NCI-H1930 (cell line): ENCODE data around the gene FGF14.

Experiments
- DNase-seq, 2 experiments: peaks; one replicate each; lab custom pipeline; 2025; lab: John Stamatoyannopoulos, UW

Gene FGF14

DNA sequence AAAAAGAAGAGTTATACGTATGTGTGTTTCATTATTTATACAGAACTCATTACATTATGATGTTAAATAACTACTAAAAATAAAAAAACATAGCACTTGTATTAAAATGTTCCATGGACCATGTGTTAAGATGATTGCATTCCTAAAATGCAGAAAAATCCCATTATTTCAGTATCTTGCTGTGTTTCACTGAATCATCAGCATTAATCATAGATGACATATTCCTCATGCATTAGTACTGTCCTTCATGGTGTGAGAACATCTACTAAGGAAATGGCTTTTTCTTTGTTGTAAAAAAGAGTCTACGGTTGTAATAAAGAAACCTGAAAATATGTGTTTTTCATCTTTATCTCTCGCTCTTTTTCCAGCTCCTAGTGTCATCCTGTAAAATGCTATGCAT lies 416.5 kb downstream of the FGF14 start:
- no peak for DNase-seq

DNA sequence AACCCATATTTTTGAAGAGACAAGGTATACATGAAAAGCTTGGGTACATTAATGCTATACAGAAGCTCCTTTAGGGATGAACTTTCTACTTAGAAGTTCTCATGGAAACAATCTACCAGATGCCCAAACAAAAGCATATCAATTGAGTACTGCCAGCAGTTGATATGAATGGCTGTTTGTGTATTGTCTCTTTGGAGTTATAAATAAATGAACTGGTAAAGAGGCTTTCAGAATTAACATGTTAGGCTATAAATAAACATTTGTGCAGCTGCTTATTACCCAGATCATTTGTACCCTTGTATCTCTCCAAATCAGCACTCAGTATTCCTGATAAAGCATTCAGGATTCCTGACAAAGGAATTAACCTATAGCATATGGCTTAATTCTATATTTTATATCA lies 418.9 kb downstream of the FGF14 start:
- DNase-seq: peak; percentile 35 to 52

DNA sequence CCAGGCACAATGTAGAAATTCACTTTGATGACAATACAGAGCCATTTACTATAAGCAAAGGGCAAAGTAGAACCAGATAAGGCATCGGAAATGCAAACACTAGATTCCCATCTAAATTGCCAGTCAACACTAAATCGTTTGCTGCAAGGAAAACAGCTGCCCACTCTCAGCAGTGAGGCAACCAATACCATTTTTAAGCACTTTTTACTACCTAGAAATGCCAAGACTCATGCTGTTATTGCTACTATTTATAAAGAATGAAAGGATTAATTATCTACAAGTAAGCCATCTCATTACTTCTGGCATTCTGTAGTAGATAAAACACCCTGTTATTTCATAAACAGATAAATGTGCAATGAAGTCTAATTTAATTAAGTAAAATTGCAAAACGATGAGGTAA lies 422.0 kb downstream of the FGF14 start:
- DNase-seq: no peak

DNA sequence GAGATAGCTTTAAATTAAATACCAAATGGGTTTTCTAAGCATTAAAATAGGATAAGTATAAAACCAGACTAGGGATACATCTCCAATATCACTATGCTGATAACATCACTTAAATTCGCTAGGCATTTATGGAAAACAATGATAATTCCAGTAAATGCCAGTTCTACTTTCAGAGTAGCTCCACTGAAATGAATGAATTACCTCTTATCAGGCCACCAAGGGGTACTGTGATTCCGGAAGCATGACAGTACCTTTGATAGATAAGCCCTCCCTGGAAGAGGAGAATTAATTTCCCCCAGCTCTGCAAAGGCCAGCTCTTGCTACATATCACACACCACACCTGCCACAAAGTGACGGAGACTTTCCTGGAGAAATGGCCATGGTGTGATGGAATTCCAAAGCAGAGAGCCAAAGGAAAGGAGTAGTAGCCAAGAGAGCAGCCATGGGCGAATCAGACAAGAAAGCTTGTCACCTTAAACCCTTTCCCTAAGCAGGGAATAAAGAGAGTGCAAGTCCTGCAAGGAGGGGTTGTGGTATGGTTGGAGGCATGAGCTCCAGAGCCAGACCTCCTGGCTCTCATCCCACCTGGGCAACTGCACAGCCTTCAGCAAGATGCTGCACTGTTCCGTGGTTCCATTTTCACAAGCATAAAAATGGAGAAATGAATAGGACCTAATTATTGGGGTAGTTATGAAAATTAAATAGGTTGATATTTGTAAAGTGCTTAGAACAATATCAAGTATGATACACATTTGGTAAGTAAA lies 423.1 kb downstream of the FGF14 start:
- DNase-seq: no peak

DNA sequence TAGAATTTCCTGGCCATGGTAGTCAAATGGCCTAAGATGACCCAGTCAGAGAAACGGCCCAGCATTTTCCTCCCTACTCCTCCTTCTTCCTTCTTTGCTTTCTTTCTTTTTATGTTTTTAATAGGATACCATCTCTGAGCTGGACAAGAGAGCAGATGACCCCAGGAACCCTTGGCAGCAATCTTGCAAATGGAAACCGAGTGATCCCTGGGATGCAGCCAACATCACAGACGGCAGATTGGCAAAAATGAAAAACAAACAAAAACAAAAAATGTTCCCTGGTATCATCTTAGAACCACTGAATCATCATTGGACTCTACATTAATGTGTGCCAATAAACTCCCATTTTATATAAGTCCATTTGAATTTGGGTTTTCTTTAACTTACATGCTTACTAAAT lies 424.4 kb downstream of the FGF14 start:
- DNase-seq: no peak

DNA sequence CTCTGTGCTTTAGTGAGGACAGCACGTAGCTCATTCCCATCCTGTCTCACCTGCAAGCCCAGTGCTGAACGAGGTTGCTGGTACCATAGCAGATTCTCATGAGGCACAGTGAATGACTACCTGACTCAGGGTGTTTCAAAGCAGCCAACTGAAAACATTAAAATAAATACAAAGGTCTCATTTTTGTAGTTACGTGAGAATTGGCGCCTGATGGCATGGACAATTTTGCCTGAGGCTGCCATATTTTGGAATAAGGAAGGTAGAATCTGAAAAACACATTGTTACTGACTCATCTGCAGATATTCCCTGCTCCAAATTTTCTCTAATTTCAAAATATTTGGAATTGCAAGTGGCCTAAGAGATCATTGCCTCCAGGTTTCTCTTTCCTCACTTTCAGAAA lies 429.7 kb downstream of the FGF14 start:
- no peak for DNase-seq

DNA sequence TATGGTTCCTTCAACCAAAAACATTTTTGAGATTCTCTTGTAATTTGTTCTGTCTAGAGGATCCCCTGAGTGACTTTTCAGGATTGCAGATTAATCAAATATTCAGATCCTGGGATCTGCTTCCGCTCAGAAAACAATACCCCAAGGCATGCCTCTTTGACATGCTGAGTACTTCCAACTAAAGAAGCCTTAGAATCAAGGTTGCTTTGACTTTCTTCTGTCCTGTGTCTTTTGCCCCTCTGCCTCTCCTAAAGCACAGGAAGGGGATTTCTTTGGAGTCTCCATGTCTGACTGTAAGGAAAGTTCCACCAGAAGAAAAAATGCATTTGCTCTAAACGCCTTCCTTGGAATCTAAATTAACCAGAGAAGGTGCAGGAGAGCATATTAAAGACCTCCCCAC lies 431.5 kb downstream of the FGF14 start:
- DNase-seq: no peak

DNA sequence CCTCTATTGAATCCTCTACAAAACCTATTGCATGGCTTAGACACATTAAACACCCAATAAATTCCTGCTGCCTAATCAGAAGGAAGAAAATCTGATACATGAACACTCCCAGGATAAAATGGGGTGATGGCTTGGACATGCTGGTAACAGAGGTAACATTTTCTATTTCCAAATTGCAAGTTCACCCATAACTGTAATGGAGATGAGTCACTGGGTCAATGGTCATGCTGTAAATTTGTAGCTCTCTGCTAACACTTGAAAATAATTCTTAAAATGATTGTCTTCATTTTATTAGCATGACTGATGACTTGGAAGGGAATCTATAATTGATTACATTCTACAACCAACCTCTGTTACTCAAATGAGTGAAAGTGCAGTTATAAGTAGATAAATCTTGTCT lies 434.1 kb downstream of the FGF14 start:
- DNase-seq: no peak

DNA sequence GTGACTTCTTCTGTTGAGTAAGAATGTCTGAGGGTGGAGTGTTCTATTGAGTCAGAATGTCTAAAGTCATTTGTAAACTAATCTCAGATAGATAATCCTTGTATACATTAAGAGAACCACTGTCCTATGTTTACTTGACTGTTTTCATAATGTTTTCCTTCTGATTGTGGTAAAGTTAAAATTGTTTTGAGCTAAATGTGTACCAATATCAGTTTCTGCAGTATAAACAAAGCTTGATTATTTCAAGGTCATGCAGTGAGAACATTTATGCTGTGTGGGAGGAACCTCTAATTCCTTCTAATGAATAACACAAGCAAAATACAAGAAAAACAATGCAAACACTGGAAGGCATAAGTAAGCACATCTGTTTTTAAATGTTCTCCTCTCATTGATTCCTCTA lies 434.6 kb downstream of the FGF14 start:
- no peak for DNase-seq

DNA sequence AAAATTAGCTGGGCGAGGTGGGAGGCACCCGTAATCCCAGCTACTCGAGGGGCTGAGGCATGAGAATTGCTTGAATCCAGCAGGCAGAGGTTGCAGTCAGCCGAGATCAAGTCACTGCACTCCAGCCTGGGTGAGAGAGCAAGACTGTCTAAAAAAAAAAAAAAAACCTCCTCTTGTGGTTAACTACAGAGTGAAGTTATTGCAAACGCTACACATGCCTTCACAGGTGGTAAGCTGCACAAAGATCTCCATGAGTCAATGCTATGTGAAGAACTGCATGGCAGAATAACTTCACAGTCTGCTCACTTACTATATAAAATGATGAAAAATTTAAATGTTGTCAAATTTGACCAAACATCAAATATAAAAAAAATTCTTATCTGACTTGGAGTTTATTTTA lies 436.8 kb downstream of the FGF14 start:
- DNase-seq: no peak

DNA sequence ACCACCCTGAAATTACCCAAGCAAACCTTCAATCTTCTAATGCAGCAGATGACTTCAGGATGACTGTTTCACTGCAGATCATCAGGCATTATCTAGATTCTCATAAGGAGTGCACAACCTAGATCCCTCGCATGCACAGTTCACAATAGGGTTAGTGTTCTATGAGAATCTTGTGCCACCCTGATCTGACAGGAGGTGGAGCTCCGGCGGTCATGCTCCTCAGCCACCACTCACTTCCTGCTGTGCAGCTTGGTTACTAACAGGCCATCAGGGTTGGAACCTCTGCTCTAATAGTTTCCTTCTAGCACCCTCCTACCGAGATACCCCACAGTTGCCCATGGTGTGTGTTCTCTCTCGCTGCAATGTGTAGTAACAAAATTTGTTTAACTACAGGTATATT lies 442.8 kb downstream of the FGF14 start:
- DNase-seq: no peak

DNA sequence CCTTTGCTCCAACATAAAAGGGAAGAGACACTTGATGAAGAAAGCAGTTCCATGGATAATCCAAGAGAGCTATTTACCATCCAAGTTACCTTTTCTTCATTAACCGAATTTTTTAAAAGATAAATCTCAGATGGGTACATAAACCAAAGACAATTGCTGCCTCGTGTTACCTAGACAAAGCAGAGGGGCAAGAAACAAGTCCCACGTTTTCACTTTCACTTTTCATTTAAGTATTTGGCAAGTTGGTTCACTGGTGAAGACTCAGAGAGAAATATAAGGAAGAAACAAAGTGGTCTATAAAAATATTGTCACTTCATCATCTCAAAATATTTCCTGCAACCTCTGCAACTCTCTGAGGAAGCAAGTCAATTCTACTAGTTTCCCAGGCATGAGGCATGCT lies 446.1 kb downstream of the FGF14 start:
- DNase-seq: no peak

DNA sequence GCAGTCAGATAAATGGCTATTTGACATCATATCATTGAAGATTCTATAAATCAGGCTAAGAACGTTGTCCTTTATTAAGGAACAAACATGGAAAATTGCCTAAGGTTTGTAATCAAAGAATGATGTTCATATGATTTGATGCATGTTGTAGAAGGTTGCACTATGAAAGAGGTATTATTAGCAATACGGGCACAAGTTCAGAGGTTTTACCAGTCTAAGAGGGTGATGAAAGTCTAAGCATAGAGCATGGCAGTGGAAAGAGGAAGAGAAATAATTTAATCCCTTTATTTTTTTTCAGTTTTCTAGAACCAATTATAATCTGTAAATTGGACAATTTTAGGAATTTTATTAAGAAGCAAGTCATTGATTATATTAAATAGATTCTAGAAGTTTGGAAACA lies 450.7 kb downstream of the FGF14 start:
- DNase-seq: no peak

DNA sequence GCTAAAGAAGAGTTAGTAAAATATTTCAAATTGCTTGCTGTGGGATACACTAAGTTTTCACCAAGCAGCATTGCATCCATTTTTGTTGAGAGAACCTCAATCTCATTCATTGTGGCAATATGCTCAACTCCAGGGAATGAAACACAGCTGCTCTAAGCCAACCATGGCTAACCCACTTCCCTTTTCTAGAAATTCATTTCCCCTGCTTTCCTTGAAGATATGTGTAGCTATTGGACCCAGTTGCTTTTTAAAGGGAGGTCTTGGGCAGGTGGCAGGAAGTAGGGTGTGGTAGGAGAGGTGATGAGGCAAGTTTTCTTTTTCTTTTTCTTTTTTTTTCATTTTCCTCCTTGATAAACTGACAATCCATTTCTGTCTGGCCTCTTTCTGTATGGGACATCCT lies 452.2 kb downstream of the FGF14 start:
- no peak for DNase-seq

DNA sequence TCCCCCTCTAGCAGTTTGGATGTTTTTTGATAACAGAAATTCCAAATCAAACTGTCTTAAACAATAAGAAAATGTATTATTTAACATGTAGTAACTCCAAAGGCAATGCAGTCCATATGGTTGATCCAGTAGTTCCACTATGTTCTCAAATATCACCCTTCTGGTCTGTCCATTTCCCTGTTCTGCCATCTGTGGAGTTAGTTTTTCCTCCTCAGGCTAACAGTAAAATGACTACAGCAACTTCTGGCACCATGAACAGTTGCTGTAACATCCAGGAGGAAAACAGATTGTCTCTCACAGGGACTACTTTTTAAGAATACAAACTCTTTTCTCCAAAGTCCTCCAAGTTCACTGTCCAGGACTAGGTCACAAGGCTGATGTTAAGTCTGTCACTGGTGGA lies 455.4 kb downstream of the FGF14 start:
- no peak for DNase-seq

DNA sequence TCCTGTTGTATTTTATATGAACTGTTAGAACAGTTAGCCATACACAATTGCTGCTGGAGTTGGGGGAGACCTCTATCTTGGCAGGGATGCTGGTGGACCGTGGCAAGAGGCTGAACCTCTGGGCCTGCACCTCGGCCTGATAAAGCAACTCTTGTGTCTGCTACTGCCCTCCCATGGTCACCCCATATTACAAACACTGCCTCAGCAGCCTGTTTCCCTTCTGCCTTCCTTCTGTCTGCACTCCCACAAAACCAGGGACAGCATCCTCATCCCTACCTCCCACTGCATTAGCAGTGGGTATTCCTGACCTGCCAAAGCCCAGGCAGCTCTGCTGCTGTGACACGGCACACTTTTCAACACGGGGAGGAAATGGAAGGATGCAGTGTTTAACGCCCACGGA lies 456.4 kb downstream of the FGF14 start:
- DNase-seq: no peak

DNA sequence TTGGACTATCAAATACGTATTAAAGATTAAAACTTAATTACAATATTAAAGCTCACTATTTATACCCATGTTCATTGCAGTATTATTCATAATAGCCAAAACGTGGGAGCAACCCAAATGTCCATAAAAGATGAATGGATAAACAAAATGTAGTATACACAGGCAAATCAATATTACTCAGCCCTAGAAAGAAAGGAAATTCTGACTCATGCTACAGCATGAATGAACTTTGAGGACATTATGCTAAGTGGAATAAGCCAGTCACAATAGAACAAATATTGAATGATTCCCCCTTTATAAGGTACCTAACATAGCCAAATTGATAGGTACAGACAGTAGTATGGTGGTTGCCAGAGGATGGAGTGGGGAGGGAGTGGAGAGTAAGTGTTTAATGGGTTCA lies 457.3 kb downstream of the FGF14 start:
- DNase-seq: no peak

DNA sequence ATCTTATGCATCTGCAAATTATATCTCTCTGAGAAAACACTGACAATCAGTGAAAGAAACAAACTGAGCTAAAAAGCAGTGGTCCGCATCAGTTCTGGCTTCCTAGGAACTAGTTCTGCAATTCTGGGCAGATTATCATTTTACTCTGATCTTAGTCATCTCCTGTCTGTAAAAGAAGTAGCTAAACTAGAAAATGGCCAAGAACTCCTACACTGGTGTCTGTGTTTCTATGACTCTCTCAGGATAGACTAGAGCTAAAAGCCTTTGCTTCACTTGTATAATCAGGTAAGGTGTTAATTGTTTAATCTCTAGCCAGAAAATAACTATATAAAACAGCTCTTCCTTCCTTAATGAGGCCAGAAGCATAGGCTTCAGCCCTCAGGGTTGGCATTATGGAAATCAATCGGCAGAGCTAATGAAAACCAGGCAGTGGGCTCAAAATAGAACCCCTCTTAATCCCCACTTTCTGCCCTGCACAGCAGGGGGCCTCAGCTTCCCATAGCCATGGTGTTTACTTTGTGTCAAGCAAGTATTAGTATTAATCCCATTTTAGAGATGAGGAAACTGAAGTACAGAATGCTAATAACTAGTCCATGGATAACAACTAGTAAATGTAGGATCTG lies 459.2 kb downstream of the FGF14 start:
- DNase-seq: no peak

DNA sequence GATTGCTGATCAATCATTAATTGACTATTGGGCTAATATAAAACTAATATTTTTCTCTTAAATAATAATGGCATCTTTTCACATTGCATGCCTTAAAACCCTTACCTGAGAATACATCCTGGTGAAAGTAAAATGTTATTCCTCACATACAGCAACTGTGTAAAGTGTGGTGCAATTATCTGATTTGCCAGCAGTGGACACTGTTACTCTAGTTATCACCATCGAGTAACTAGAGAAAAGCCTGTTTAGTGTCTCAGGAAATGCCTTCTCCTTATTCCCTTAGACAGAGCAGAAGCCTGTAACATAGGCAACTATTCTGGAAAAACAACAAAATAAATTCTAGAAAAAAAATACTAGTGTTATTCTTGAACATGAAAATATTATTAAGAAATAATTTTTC lies 459.8 kb downstream of the FGF14 start:
- DNase-seq: peak; percentile 32 to 55

DNA sequence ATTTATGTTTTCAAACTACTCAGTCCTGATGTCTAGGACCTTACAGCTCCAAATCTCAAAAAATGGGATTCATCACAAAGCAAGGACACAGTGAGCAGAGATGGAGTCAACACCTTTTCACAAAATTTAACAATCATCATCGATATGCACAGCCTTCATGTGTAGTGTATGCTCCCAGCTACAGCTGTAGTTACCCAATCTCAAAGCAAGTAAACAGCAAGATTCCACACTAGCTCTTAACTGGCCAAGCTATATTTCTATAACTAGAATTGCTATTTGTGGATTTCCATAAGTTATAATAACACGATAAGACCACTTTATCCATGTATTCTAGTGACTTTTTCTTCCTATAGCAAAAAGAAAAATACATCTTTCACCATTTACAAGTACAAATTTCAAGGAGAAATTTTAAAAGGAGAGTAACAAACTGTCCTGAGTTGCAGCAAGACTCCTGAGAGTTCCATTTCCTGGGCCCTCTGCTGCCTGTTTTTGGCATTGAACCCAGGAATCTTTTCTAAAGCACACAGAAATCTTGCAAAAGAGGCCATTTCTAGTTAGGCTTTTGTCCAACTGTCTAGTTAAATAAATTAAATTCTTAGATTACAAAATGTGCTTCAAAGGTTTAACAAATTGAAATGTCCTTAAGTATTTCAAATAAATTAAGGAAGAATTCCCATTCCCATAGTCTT lies 460.6 kb downstream of the FGF14 start:
- no peak for DNase-seq

DNA sequence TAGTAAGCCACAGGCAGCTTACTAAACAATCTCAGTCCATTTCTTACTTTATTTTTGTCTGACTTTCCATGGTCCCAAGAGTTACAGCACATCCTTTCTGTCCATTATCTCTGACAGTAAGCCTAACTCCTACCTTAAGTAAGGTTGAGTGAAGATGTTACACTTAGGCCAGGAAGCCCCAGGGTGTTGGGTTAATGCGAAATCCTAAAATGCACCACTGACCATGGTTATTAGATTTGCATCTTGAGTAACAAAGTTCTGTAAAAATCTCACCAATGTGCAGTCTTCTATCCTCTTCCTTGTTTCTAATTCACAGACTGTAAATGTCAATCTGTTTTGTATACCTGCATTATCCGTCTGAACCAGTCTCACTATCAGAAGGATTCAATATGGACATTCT lies 462.5 kb downstream of the FGF14 start:
- DNase-seq: no peak

DNA sequence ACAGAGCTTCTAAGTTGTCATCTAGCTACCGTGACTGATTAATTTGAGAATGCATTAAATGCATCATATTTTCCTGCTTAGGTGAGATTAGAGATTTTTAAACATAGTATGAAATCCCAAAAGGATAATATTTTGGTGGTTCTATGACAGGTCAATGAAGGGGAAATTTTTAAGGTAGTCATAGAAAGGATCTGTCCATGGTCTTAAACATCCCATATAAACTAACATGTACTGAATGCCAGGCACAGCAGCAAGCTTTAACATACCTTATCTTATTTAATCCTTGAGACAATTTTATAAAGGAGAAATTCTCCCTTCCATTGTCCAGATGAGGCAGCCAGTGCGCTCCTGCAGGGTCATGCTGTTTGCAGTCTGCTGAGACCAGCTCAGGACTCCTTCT lies 466.0 kb downstream of the FGF14 start:
- DNase-seq: no peak

DNA sequence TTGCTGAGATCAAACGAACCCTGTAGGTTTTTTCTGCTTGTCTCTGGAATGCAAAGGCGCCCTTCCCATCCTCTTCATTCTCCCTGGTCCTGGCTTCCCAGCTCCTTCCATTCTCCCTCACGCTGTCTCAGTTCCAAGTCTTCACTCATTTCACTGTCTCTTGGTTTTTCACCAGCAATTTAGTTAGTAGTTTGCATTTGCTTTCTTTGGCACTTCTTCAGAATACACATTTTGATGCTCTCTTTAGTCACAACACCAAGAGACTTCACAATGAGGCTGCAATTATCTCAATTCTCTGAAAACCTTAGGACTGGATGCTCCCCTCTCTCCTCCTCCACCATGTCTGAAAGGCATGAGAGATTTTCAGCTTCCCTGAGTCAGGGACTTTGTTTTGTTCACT lies 470.7 kb downstream of the FGF14 start:
- DNase-seq: no peak

DNA sequence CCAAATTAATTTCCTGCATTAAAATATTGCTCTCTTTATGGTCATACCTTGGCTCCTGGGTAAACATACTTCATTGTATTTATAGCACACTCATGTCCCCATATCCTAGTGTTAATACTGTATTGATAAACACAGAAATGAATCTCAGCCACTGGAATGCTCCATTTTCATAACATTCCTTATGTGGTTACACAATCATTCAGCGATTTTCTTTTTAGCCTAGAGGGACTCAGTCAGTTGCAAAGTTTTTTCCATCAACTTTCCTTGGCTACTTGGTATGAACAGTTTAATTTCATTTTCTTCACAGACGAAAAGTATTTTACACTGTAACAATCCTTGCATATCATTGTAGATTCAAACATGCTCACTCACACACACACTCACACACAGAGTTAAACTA lies 471.5 kb downstream of the FGF14 start:
- no peak for DNase-seq
